Lower leg skin (tissue), 4 donors: ENCODE data around the gene APCS. TPM values are rescaled to one million over a fixed set of nuclear protein-coding genes. Genes with fewer than 3 reads are reported as not detected.

ENCODE experiments used
- DNase-seq, 2 donors: peaks; one replicate each; pipeline ENCODE4 v3.0.0-alpha.2; 2019; ENCODE audit warnings: low spot score in 2 of 2
- H3K4me3 ChIP-seq: fragments of 200-600 bp; sonication (generic); 2 replicates; pipeline ENCODE4 v1.5.1; 2017; ENCODE audit warnings: mild to moderate bottlenecking, low read depth; ENCODE audit not compliant: poor library complexity, severe bottlenecking
- POLR2A ChIP-seq, 2 donors: fragments of 450-650 bp; IDR thresholded peaks; one replicate each; pipeline ENCODE4 v1.6.1; 2016 to 2017; ENCODE audit warnings: antibody characterized with exemption in 2 of 2, mild to moderate bottlenecking in 1 of 2, moderate library complexity in 1 of 2
- WGBS, 2 donors: methylation state at CpG; one replicate each; pipeline ENCODE4 v1.1.5; 2018; 5-methylcytosine and 5-hydroxymethylcytosine counted together
- intact Hi-C: fragments of 100-400 bp; cut with DNase I; formaldehyde crosslinking; loops from one replicate; pipeline ENCODE4 v1.15.0; 2023; ENCODE audit warnings: low total_unique reads
- total RNA-seq, 4 donors: library from RNA; depleted of rRNA; stranded (reverse); fragments of >200 nt; gene quantifications; one replicate each; pipeline ENCODE4 v1.1.0, GENCODE V29; 2016
- TF ChIP-seq, protein P1 (sequence below), 3 donors: fragments of 450-650 bp; IDR thresholded peaks; one replicate each; pipeline ENCODE4 v1.5.1; 2016; ENCODE audit warnings: antibody characterized with exemption in 3 of 3, mild to moderate bottlenecking in 3 of 3, moderate library complexity in 2 of 3

The APCS gene
- total RNA-seq, 4 donors from 2014 or later: not detected

GRCh38 chr1:159561497-159561896, 26.1 kb upstream of the APCS start:
- no peak for DNase-seq
- no peak overlapping the region for H3K4me3 ChIP-seq
- TF ChIP-seq, protein P1, sequence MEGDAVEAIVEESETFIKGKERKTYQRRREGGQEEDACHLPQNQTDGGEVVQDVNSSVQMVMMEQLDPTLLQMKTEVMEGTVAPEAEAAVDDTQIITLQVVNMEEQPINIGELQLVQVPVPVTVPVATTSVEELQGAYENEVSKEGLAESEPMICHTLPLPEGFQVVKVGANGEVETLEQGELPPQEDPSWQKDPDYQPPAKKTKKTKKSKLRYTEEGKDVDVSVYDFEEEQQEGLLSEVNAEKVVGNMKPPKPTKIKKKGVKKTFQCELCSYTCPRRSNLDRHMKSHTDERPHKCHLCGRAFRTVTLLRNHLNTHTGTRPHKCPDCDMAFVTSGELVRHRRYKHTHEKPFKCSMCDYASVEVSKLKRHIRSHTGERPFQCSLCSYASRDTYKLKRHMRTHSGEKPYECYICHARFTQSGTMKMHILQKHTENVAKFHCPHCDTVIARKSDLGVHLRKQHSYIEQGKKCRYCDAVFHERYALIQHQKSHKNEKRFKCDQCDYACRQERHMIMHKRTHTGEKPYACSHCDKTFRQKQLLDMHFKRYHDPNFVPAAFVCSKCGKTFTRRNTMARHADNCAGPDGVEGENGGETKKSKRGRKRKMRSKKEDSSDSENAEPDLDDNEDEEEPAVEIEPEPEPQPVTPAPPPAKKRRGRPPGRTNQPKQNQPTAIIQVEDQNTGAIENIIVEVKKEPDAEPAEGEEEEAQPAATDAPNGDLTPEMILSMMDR (IDR thresholded peaks at IDR 0.05): no peak
- TF ChIP-seq POLR2A (IDR thresholded peaks at IDR 0.05): no peak
- intact Hi-C loops: no loop called here

- TF ChIP-seq, protein P1 (IDR thresholded peaks at IDR 0.05): no peak
- no peak for TF ChIP-seq POLR2A (IDR thresholded peaks at IDR 0.05)
- intact Hi-C loops: no loop called here
- H3K4me3 ChIP-seq: no peak overlapping the region
- 29 to 37% methylated on average over 1 of the region's 1 CpG for WGBS, 2 donors
- DNase-seq: no peak
Observed at GRCh38 chr1:159562680-159563079, 24.9 kb upstream of the APCS start.

GRCh38 chr1:159577446-159577845, 10.2 kb upstream of the APCS start:
- 90 to 92% methylated on average over 3 of the region's 3 CpGs for WGBS, 2 donors
- DNase-seq: no peak
- intact Hi-C loops: no loop called here
- H3K4me3 ChIP-seq: no peak overlapping the region
- TF ChIP-seq POLR2A (IDR thresholded peaks at IDR 0.05): no peak
- TF ChIP-seq, protein P1 (IDR thresholded peaks at IDR 0.05): no peak

GRCh38 chr1:159580340-159580739, 7.3 kb upstream of the APCS start:
- intact Hi-C loops: no loop called here
- H3K4me3 ChIP-seq: no peak overlapping the region
- WGBS, 2 donors: 56 to 71% methylated on average over 3 of the region's 3 CpGs
- DNase-seq: no peak
- TF ChIP-seq, protein P1 (IDR thresholded peaks at IDR 0.05): no peak
- TF ChIP-seq POLR2A (IDR thresholded peaks at IDR 0.05): no peak

DNA sequence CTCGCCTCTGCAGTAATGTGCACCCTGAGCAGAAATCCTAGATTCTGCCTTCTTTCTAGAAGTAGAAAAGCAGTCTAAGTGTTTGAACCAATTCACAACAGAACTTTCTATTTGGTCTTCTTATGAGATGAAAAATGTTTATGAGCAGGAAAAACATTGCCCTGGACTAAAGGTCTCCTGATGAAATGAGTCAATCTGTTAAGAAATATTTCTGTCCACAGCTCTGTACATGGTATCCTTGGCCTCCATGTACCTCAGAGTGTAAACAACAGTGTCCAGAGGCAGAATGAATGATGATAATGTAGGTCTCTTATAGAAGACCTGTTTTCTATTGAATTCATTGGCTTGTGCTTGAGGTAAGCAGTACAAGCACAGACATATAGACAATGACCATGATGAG, 6.2 kb upstream of the APCS start:
- H3K4me3 ChIP-seq: no peak overlapping the region
- TF ChIP-seq, protein P1 (IDR thresholded peaks at IDR 0.05): no peak
- 76 to 93% methylated on average over 1 of the region's 1 CpG for WGBS, 2 donors
- intact Hi-C loops: no loop called here
- no peak for DNase-seq

- 82 to 85% methylated on average over 2 of the region's 2 CpGs for WGBS, 2 donors
- TF ChIP-seq, protein P1 (IDR thresholded peaks at IDR 0.05): no peak
- no peak for TF ChIP-seq POLR2A (IDR thresholded peaks at IDR 0.05)
- DNase-seq: no peak
- H3K4me3 ChIP-seq: no peak overlapping the region
- intact Hi-C loops: no loop called here
Observed at GRCh38 chr1:159584536-159584935, 3.1 kb upstream of the APCS start.
